ENCODE results near the gene TNNI2. TPM values are rescaled to one million over a fixed set of nuclear protein-coding genes. Genes with fewer than 3 reads are reported as not detected.

TNNI2 gene
- total and polyA plus RNA-seq, 8 donors: 0.24 to 8.5 (median 0.52) TPM; not detected in 1

GRCh38 chr11:1814691-1815090 lies 24.1 kb upstream of the TNNI2 start:
- intact Hi-C loops (cut with DNase I): no loop called here
- no peaks in the 10 kb centered on the region for H3K36me3 ChIP-seq
- TF ChIP-seq CTCF (IDR thresholded peaks at IDR 0.05): no peak
- no peak for DNase-seq
- H3K4me1 ChIP-seq: peaks cover 0 to 12% of the 10 kb centered on the region in 2 donors
- H3K27ac ChIP-seq: no peak overlapping the region
- H3K27me3 ChIP-seq: peaks cover 4 to 61% of the 10 kb centered on the region in 2 donors
- no peak for ATAC-seq
- H3K4me3 ChIP-seq: no peak overlapping the region
- H3K9me3 ChIP-seq: peaks cover 0 to 19% of the 10 kb centered on the region in 2 donors

- ATAC-seq (no peak), DNase-seq (no peak)
- no peaks in the 10 kb centered on the region for H3K36me3 ChIP-seq
- intact Hi-C loops (cut with DNase I): no loop called here
- H3K27me3 ChIP-seq: peaks cover 4 to 64% of the 10 kb centered on the region in 2 donors
- peaks cover 0 to 11% of the 10 kb centered on the region in 2 donors for H3K4me1 ChIP-seq
- H3K9me3 ChIP-seq: peaks cover 0 to 19% of the 10 kb centered on the region in 2 donors
- no peak for TF ChIP-seq CTCF (IDR thresholded peaks at IDR 0.05)
- no peak overlapping the region for H3K27ac ChIP-seq
- no peak overlapping the region for H3K4me3 ChIP-seq
Measured at GRCh38 chr11:1815311-1815710, 23.5 kb upstream of the TNNI2 start.

- no peak for ATAC-seq
Measured at GRCh38 chr11:1815751-1816150, 23.0 kb upstream of the TNNI2 start.

GRCh38 chr11:1817000-1817399 lies 21.8 kb upstream of the TNNI2 start:
- Histone ChIP-seq H3K4me3 (no peak overlapping the region), H3K27ac (no peak overlapping the region), H3K9me3 (peaks cover 0 to 19% of the 10 kb centered on the region in 2 donors), H3K36me3 (no peaks in the 10 kb centered on the region), H3K4me1 (peaks cover 0 to 5% of the 10 kb centered on the region in 2 donors), H3K27me3 (peaks cover 4 to 63% of the 10 kb centered on the region in 2 donors)
- ATAC-seq (no peak), DNase-seq (no peak)
- intact Hi-C loops (cut with DNase I): no loop called here
- TF ChIP-seq CTCF (IDR thresholded peaks at IDR 0.05): no peak

More at GRCh38 chr11:1815751-1816150, 23.0 kb upstream of the TNNI2 start:
- Histone ChIP-seq H3K4me1 (peaks cover 0 to 7% of the 10 kb centered on the region in 2 donors), H3K27ac (no peak overlapping the region), H3K9me3 (peaks cover 0 to 19% of the 10 kb centered on the region in 2 donors), H3K27me3 (peaks cover 4 to 69% of the 10 kb centered on the region in 2 donors), H3K4me3 (no peak overlapping the region), H3K36me3 (no peaks in the 10 kb centered on the region)
- DNase-seq: no peak
- TF ChIP-seq CTCF (IDR thresholded peaks at IDR 0.05): no peak
- intact Hi-C loops (cut with DNase I): no loop called here

GRCh38 chr11:1817511-1817910 lies 21.3 kb upstream of the TNNI2 start:
- ATAC-seq (no peak), DNase-seq (no peak)
- H3K9me3 ChIP-seq: peaks cover 0 to 19% of the 10 kb centered on the region in 2 donors
- no peaks in the 10 kb centered on the region for H3K36me3 ChIP-seq
- no peak overlapping the region for H3K27ac ChIP-seq
- intact Hi-C loops (cut with DNase I): no loop called here
- H3K4me1 ChIP-seq: peaks cover 0 to 5% of the 10 kb centered on the region in 2 donors
- no peak overlapping the region for H3K4me3 ChIP-seq
- H3K27me3 ChIP-seq: peaks cover 0 to 58% of the 10 kb centered on the region in 2 donors
- TF ChIP-seq CTCF (IDR thresholded peaks at IDR 0.05): no peak

Data from left lung (tissue), 10 donors.